Mucosa of descending colon (tissue), 3 donors: ENCODE results near the gene GNB3. TPM values are rescaled to one million over a fixed set of nuclear protein-coding genes. Genes with fewer than 3 reads are reported as not detected.
A peak's percentile ranks its signal among the peaks of the same experiment; 100 is the strongest.
"Not testable (repeated sequence)": the region's sequence is repeated elsewhere in the genome, so short reads cannot be mapped to it uniquely, and the experiment has no call there.

Experiments
- ATAC-seq: fragments of 200-7000 bp; cut with Tn5 transposase; one replicate; pipeline ENCODE4 v1.9.1; 2020; ENCODE audit warnings: mild to moderate bottlenecking, moderate library complexity
- DNase-seq, 3 donors: peaks; one replicate each; pipeline ENCODE4 v3.0.0-alpha.2; 2020
- H3K36me3 ChIP-seq: fragments of 200-600 bp; one replicate; pipeline ENCODE4 v1.8.0; 2021; ENCODE audit warnings: low read depth, mild to moderate bottlenecking
- H3K4me1 ChIP-seq: fragments of 200-600 bp; one replicate; pipeline ENCODE4 v1.8.0; 2021; ENCODE audit warnings: low read depth, mild to moderate bottlenecking
- H3K4me3 ChIP-seq: fragments of 200-600 bp; one replicate; pipeline ENCODE4 v1.8.0; 2021; ENCODE audit warnings: mild to moderate bottlenecking
- H3K9me3 ChIP-seq: fragments of 200-600 bp; one replicate; pipeline ENCODE4 v1.8.0; 2021; ENCODE audit warnings: mild to moderate bottlenecking
- CTCF ChIP-seq: fragments of 200-600 bp; IDR thresholded peaks from one replicate; pipeline ENCODE4 v1.8.0; 2022; ENCODE audit warnings: antibody characterized with exemption, mild to moderate bottlenecking
- intact Hi-C, 2 donors: fragments of 100-400 bp; cut with DNase I in 1 of 2; cut with micrococcal nuclease in 1 of 2; formaldehyde crosslinking; loops; one replicate each; pipeline versions ENCODE4 v1.11.0 to v1.11.1; 2022; cut with DNase I, micrococcal nuclease
- total RNA-seq, 3 donors: library from RNA; stranded (reverse); fragmentation: NEBNext Ultra II Directional in 2 of 3; extraction: Animal tissue kit (Norgen Biotek cat#: 25700) in 2 of 3; gene quantifications; one replicate each; pipeline versions ENCODE4 v1.2.1 to v1.2.4, GENCODE V29; 2021 to 2023
- donor health status: DM: no; HTN: no; CAD: no; lungs with moderate emphysema.
- donor health status: DM: no; HTN: no; CAD: no.
- donor health status: DM: no; HTN: yes; CAD: no.

GNB3 gene
- total RNA-seq, 3 donors from 2014 or later, result 0.38 to 5.3 (median 0.96) TPM

GRCh38 chr12:6873094-6874014, 32.6 kb downstream of the GNB3 start, which contains the start of gene SPSB2:
Gene SPSB2 (minus strand): TSS chr12:6873303. CDS start chr12:6872901, 402 bp downstream.
- Histone ChIP-seq H3K4me1 (peaks cover 29% of the 10 kb centered on the region), H3K9me3 (no peaks in the 10 kb centered on the region), H3K4me3 (peak within 1 kb of the TSS; percentile 70), H3K36me3 (no peaks in the 10 kb centered on the region)
- no peak for TF ChIP-seq CTCF
- intact Hi-C loops, result no loop called here
- ATAC-seq (peak; percentile 89), DNase-seq (peak; percentile 99 to 100 (median 100))

GRCh38 chr12:6874015-6874368, 33.3 kb downstream of the GNB3 start:
- H3K4me1 ChIP-seq, result peaks cover 23% of the 10 kb centered on the region
- H3K9me3 ChIP-seq, intact Hi-C loops, H3K36me3 ChIP-seq, H3K4me3 ChIP-seq, ATAC-seq: not testable (repeated sequence)
- DNase-seq, result peak in 1 of 3 donors; percentile 48

- H3K4me1 ChIP-seq, H3K4me3 ChIP-seq, H3K36me3 ChIP-seq, H3K9me3 ChIP-seq, ATAC-seq, intact Hi-C loops: not testable (repeated sequence)
- peak in 1 of 3 donors; percentile 17 for DNase-seq
These were observed 39.1 kb downstream of the GNB3 start for GRCh38 chr12:6879824-6880223.

- no peaks in the 10 kb centered on the region for H3K4me1 ChIP-seq
- intact Hi-C loops, result no loop called here
- TF ChIP-seq CTCF, result no peak
- DNase-seq (no peak), ATAC-seq (no peak)
- H3K9me3 ChIP-seq, result no peaks in the 10 kb centered on the region
- no peaks in the 10 kb centered on the region for H3K36me3 ChIP-seq
- H3K4me3 ChIP-seq, result no peak overlapping the region
These were observed 42.5 kb downstream of the GNB3 start for GRCh38 chr12:6883252-6883651.

GRCh38 chr12:6883683-6884082, 43.0 kb downstream of the GNB3 start:
- ATAC-seq (no peak), DNase-seq (no peak)
- H3K4me3 ChIP-seq, result no peak overlapping the region
- TF ChIP-seq CTCF, result no peak
- no peaks in the 10 kb centered on the region for H3K9me3 ChIP-seq
- no peaks in the 10 kb centered on the region for H3K4me1 ChIP-seq
- intact Hi-C loops, result no loop called here
- H3K36me3 ChIP-seq, result no peaks in the 10 kb centered on the region

GRCh38 chr12:6884539-6884938, 43.8 kb downstream of the GNB3 start:
- H3K36me3 ChIP-seq, result no peaks in the 10 kb centered on the region
- H3K9me3 ChIP-seq, result no peaks in the 10 kb centered on the region
- intact Hi-C loops, result no loop called here
- H3K4me1 ChIP-seq, result no peaks in the 10 kb centered on the region
- no peak for DNase-seq
- TF ChIP-seq CTCF, result no peak
- no peak for ATAC-seq
- H3K4me3 ChIP-seq, result no peak overlapping the region

GRCh38 chr12:6886206-6886999, 45.7 kb downstream of the GNB3 start:
- intact Hi-C loops, H3K36me3 ChIP-seq, H3K9me3 ChIP-seq, H3K4me3 ChIP-seq, H3K4me1 ChIP-seq, ATAC-seq, DNase-seq: not testable (repeated sequence)
